Stimulated activated CD8-positive, alpha-beta memory T cell treated with anti-CD3 and anti-CD28 coated beads, Interleukin-2, amount 100 ng/mL, for 1 hour (primary cell): ENCODE results near the gene LSM10.

ENCODE experiments used
- DNase-seq, 2 donors: peaks; one replicate each; pipeline ENCODE4 v3.0.0-alpha.2; 2020; ENCODE audit warnings: low read depth in 2 of 2

The LSM10 gene

DNA sequence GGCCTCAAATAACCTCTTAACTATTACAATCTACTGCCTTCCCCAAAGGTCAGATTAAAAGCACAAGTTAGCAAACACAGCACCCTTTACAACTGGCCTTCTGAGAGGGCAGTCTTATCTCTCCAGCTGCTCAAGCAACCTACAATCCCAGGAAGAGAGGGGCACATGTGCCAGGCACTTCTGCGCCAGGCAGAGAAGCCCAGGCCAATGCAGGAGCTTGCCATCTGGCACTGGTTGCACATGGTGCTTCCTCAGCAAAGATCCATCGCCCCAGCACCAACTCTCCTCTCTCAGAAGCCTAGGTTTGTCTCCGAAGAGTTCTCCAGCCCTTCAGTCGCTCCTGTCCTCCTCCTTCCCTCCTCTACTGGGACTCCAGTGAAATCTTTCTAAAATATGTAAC lies 14.5 kb downstream of the LSM10 start:
- no peak for DNase-seq

DNA sequence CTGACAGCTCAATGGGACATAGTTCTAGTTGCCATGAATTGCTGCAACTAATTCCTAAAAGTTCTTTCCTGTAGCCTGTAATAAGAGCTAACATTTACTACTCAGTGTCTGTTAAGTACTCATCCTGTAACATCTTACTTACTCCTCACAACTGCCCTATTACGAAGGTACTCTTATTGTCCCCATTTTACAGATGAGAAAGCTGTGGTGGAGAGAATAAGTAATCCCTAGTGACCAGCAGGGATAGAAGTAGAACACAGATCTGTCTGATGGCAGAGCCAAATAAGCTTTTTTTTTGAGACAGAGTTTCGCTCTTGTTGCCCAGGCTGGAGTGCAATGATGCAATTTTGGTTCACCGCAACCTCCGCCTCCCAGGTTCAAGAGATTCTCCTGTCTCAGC lies 15.0 kb downstream of the LSM10 start:
- no peak for DNase-seq

DNA sequence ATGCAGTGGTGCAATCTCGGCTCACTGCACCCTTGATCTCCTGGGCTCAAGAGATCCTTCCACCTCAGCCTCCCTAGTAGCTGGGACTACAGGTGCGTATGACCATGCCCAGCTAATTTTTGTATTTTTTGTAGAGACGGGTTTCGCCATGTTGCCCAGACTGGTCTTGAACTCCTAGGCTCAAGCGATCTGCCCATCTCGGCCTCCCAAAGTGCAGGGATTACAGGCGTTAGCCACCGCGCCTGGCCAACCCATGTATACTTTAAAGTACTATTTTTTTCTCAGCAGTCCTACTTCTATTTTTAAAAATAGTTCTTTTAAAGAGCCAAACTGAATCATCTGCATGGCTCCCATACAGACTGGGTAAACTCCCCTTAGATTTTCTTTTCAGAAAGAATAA lies 15.5 kb downstream of the LSM10 start:
- no peak for DNase-seq

DNA sequence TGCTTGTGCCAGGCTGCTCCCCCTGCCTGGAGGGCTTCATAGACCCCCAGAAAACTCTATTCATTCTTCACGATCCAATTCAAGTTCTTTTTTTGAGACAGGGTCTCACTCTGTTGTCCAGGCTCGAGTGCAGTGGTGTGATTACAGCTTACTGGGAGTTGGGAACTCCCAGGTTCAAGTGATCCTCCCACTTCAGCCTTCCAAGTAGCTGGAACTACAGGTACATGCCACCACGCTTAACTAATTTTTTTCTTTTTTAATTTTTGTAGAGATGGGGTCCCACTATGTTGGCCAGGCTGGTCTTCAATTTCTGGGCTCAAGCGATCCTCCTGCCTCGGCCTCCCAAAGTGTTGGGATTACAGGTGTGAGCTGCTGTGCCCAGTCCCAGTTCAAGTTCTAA lies 16.3 kb downstream of the LSM10 start:
- no peak for DNase-seq

DNA sequence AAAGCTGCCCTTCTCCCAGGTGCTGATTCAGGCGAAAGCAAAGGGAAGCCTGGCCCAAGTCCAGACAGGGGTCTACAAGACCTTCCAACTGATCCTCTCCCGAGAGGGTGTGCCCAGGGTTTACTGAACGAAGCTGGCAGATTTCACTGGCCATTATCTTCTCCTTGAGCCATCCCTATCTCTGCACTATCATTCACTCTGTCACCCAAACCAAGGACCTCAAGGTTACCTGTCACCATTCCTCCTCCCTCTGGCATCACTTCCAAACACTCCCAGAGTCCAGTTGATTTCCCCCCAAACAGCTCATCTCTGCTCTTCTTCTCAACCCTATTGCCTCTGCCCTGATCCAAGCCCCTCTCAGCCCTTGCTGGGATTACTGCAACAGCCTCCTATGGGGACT lies 16.9 kb downstream of the LSM10 start:
- DNase-seq, result no peak

DNA sequence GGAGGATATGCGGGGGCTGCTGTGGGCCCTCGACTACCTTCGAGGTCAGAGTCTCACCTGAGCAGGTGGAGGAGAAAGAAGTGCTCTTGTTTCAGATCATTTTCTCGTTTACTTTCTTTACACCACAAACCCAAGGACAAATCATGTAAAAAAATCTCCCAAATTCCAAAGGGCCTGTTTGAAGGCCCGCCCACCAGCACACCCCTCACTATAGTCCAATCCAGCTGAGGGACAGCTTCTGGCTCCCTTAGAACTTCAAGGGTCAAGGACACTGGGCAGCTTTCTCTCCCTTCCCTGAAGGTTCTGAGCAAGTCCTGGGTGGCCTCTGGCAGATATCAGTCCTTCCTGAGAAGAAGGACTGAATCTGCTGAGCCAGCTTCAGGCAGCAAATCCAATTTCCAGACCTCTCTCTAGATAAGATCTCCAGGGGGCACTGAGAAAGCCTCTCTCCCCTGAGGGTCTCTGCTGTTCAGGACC lies 17.5 kb downstream of the LSM10 start:
- DNase-seq, result no peak

DNA sequence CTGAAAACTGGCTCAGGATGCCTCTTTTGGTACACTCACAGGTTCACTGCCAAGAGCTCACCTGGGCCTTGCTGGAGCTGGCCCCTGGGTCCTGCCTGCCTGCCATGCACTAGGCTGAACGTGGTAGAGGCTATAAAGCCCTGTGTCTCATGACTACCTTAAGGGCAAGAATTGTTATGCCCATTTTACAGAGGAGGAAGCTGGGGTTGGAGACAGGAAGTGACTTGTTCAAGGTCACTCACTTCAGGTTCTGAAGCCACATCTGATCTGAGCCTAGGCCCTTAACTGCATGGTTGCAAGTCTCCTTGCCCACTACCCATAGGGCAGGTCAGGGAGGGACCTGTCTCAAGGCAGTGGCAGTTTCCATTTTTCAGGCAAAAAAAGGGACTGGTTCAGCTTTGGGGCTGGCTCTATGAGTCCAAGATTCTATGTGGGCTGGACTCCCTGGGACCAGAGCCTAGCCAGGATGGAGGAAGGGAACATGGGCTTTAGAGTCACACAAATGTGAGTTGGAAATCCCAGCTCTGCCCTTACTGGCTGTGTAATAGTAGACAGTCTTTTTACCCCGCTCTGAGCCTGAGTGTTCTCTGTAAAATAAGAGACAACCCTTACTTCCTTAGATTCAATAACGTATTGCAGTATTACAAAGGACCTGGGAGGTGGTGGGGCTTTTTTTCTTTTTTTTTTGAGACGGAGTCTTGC lies 19.8 kb downstream of the LSM10 start:
- no peak for DNase-seq

DNA sequence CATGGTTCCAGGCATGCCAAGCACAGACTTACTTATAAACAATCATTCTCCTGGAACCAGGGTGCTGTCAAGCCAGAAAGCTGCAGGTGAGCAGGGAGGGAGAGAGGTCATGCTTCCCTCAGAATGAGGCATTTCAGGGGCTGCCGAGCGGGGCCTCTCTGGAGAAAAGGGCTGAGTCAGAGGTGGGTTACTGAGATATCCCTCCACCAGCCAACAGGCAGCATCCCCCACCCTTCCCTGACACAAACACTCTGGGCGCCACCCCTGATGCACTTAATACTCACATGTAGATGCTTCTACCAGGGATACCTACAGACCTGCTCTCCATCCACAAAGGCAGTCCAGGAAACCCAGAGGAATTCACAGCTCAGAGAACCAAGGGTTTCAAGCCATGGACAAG lies 25.1 kb downstream of the LSM10 start:
- DNase-seq, result no peak

DNA sequence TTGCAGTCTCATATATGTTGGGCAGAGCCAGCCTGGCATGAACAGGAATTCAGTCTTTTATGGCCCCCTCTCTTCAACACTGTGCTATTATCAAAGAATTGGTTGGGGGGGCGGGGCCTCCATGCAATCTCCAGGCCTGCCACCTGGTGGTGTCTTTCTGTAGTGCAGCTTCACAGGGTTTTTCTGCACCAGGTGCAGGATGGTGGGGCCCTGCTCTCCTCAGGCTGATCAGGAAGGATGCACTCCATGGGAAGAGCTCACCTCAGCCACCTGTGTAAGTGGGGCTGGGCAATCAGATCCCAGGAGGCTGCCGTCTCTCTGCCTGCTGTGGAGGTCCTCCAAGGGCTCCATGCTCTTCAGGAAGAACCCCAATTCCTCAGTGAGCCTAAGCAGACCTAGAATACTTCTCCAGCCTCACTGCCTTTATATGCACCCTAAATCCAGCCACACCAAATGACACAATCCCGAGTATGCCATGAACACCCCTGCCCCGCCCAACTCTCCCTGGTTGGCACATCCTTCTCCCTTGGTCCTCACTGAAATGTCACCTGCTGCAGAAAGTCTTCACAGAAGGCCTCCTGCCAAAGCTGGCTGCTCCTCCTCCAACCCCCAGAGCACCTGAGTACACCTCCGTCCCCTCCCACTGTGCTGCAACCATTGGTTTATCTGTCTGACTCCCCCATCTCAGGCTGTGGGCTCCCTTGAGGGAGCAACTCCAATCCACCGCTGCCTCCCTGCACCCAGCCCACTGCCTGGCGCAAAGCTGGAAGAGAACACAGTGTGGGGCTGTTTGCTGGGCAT lies 28.4 kb downstream of the LSM10 start:
- peak; percentile 71 to 75 for DNase-seq

DNA sequence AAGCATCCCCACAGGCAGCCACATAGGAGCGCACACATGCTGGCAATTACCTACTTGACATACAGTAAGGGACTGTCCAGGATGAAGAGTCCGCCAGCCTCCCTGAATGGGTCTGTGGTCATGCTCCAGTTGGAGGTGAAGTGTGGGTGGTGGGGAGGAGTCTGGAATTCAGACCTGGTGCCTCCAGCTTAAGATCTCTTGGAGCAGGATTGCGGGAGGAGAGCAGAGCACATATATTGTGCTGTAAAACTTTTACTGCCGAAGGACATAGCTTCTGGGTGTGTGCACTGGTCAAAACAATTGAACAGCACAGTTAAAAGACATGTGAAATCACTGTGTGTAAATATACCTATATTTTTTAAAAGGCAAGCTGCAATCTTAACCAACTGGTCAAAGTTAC lies 29.9 kb downstream of the LSM10 start:
- DNase-seq, result no peak

DNA sequence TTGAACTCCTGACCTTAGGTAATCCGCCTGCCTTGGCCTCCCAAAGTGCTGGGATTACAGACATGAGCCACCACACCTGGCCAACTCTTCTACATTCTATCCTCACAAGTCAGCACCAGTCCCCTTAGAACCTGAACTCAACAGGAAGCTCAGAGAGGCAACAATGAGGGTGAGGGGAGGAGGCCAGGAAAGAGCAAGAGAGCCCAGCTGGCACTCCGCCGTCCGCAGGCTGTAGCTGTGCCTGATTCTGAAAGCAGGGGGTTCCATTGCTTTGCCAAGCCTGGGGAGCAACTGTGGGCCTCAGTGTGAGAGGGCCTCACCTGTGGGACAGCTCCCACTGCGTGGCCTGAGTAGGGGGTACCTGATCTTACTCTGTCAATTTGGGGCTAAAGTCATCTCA lies 30.6 kb downstream of the LSM10 start:
- DNase-seq, result no peak

DNA sequence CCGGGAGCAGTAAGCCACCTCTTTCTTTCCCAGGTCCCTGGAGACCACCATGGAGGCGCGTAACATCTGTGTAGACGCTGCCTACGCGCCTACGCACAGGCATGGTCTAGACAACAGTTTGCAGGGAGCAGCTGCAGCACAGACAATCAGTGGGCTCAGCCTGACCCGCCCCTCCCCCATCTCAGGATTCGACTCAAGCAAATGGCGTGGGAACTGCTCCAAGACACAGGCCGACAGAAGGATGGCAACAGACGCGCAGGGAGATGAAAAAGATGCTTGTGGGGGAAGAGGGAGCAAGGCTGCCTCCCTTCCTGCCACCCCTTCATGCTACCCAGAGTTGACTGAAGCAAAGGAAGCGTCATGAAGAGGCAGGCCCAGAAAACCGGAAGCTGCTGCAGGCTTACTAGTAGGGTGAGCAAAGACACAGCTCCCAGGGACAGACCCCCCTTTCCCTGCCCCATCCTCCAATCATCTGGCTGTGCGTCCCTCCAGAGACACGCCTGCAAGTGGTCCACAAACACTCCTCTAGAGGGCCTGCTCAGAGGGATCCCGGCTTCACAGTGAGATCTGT lies 31.5 kb downstream of the LSM10 start:
- DNase-seq, result peak in 1 of 2 donors; percentile 16

DNA sequence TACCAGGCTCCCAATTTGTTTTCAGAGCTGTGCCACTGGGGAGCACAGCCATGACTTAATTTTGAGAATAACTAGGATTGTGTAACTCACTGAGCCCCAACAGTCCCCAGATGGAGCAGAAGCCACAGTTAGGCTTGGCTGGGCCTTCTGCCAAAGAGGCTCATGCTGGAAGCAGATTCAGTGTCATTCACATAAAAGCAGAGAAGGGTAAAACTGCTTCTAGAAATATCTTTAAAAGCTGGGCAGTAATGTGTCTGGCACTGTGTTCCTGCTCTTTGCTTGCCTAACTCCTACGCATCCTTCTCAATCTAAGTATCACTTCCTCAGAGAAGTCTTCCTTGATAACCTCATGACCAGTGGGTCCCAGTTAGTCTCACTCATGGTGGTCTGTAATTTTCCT lies 32.3 kb downstream of the LSM10 start:
- no peak for DNase-seq

DNA sequence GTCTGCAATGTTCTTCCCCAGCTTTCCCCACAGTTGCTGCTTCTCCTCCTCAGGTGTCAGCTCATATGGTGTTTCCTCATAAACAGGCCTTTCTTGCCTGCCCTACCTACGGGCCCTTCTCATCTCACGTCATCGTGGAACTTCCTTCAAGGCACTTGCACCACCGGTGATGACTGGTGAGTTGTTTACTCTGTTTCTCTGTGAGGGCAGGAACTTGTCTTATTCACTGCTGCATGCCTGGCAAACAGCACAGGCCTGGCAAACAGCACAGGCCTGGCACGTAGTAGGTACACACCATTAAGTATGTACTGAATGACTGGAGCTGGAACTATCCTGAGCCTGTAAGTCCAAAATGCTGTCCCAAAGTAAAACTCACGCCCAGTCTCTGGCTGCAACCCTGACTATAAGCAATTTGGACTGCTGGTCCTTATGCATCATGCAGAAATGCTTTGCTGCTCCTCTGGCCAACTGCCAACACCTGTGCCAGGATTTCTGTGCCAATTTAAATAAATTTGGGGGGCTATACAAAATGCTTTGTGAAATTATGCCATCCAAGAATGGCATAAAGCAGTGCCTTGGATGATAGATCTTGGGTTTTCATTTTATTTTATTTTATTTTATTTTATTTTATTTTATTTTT lies 37.7 kb downstream of the LSM10 start:
- no peak for DNase-seq

DNA sequence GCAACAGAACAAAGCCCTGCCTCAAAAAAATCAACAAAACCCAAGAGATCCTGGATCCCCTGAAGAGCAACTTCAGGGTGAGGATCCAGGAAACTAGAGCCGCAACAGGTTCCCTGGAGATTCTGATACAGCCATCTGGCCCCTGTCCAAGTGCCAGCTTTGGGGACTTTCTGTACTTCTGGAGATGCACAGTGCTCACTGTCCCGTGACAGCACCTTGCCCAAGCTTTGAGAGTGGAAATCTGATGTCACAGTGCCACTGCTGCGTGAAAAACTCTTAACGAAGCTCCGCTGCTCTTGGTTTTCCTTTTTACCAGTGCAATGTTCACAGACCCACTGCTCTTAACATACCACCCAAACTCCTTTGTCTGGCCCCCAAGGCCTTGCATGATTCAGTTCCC lies 38.3 kb downstream of the LSM10 start:
- DNase-seq, result no peak

DNA sequence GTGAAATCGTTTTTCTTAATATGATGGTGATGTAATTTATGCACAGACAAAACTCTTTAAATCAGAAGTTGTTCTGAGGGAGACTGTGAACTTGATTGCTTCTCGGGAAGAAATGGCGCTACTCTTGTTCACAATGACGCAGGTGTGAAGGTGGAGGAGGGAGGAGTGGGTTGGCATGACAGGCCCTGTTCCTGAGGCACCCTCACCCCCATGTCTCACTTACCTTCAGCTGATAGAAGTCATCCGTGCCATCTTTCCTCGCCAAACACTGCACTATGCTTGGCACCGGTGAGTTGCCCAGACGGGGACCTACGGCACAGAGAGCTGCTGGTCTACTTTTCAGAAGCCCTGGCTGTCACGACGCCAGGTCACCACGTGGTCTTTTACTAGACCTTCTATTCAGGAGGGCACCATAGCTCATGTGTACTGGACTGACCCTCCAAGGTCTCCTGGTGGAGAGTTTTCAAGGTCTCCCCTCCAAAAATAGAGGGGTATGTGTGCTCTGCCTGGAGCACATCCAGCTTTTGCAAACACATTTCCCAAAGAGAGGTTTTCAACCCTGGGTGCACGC lies 39.1 kb downstream of the LSM10 start:
- no peak for DNase-seq

DNA sequence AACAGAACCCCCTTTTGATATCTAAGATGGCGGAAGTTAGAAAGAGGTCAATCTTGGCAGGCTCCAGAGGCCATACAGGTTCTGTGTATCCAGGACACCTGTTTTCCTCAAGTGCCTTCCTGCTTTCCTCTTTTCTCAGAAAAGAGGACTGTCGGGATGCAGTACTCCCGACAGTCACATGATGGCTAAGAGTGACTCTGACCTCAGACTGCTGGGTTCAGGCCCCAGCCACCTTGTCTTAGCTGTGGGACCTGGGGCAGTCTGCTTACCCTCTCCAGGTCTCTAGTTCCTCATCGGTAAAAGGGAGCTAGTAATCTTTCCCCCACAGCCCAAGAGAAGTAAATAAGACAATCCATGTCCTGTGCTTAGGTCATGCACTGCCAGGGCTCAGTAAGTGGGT lies 41.9 kb downstream of the LSM10 start:
- no peak for DNase-seq

DNA sequence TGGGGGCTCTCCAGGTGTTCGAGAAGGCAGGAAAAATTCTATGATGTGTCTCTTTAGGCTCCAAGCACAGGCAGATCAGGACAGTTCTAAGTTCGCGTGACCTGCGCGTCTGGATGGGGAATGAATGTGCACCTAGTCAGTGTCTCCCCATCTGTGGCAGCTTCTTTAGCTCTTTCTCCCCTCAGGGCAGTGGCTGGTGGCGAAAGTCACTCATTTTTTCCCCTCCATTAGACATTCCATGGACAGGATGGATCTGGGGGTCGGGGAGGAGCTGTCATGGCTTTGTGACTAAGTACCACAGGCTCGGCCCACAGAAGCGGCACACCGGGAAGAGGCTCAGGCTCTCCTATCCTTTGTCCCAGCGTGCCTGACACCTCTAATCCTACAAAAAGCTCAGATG lies 43.2 kb downstream of the LSM10 start:
- no peak for DNase-seq

DNA sequence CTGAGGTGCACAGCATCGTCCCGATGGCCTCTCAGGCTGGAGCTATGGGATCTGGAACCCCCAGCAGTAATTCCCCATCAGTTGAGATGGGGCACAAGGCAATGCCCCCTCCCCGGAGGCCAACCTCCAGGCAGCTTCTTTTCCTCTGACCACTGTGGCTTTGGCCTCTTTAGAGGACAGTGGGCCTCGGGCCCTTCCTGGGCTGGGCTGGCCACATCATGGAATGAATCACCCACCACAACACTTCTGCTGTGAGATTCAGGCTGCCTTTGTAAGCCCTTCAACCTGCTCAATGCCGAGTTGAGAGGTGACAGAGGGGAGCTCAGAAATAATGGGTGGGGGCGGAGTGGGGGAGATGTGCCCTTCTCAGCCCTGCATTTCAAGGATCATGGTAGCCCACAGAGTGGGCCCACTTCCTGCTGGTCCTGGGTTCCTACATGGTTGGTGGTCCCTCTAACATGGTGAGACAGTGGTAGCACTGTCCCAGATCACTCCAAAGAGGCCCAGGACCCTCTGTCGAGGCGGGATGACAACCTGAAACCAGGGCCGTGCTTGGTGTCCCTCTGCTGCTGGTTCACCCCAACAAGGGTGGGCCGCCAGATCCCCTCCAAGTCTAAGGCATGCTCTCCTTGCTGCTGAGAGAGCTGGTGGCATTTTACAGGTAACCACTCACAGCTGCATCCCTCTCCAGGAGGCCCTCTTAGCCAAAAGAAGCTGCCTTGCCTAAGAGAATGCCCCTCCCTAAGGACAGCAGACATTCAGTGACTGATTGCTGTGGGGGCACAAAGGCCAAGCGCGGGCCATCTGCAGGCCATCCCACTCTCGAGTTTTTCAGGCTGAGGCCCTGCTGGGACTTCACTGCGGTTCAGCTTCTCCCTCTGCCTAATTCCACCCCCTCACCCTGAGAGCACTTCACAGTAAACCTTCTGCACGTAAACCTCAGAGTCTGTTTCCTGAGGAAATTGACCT lies 44.5 kb downstream of the LSM10 start:
- no peak for DNase-seq

DNA sequence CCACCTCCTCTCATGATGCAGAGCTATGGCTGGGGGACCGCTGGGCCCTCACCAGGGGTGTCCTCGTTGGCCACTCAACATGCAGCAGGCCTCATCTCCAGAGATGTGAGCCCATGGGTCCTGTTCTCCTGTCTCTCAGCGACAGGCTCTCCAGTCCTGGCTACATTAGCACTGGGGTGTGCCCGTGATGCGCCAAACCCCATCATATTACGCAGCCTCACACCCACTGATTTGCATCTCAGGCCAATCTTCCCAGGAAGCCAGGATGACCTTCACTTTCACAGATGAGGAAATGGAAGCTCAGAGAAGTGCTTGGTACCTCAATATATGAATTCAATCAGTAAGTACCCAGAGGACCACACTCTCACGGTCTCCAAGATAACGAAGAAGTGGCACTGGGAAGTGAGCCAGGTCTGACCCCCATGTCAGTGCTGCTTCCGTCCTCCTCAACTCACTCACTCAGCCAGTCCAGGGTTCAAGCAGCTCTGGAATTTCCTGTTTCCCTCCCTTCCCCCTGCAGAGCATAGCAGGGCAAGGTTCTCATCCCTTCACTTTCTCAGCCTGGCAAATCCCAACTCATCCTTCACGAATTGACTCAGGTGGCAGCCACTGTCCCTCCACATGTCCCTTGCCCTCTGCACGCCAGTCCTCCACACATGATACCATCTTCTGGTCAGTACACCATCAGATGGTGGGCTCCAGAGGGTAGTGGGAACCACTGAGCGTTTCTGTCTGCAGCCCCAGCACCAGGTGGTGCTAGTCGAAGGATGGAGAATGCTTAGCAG lies 45.4 kb downstream of the LSM10 start:
- DNase-seq, result no peak
